Right lobe of liver (tissue), 6 donors: ENCODE results near the gene INO80B. TPM values are rescaled to one million over a fixed set of nuclear protein-coding genes. Genes with fewer than 3 reads are reported as not detected.

ENCODE experiments used
- ATAC-seq, 4 donors: fragments of 200-7000 bp; cut with Tn5 transposase; one replicate each; pipeline ENCODE4 v1.9.1; 2020; ENCODE audit warnings: mild to moderate bottlenecking in 4 of 4, moderate library complexity in 4 of 4
- DNase-seq, 3 donors: peaks; one replicate each; pipeline ENCODE4 v3.0.0-alpha.2; 2020
- H3K27ac ChIP-seq, 3 donors: fragments of 200-600 bp; one replicate each; pipeline ENCODE4 v1.8.0; 2022
- H3K27me3 ChIP-seq, 2 donors: fragments of 200-600 bp; one replicate each; pipeline ENCODE4 v1.8.0; 2022
- H3K36me3 ChIP-seq, 4 donors: fragments of 200-600 bp; sonication (generic) in 1 of 4; one replicate each; pipeline versions ENCODE4 v1.5.1 to v1.8.0; 2017 to 2022; ENCODE audit warnings: control low read depth in 1 of 4
- H3K4me1 ChIP-seq, 4 donors: fragments of 200-600 bp; sonication (generic) in 1 of 4; one replicate each; pipeline versions ENCODE4 v1.5.1 to v1.8.0; 2017 to 2022; ENCODE audit warnings: control low read depth in 1 of 4
- H3K4me3 ChIP-seq, 3 donors: fragments of 200-600 bp; one replicate each; pipeline ENCODE4 v1.8.0; 2022
- H3K9me3 ChIP-seq, 4 donors: fragments of 200-600 bp; sonication (generic) in 1 of 4; one replicate each; pipeline versions ENCODE4 v1.5.1 to v1.8.0; 2017 to 2022; ENCODE audit warnings: control low read depth in 1 of 4
- POLR2A ChIP-seq: fragments of 450-650 bp; IDR thresholded peaks from one replicate; pipeline ENCODE4 v1.6.1; 2017; ENCODE audit warnings: antibody characterized with exemption, mild to moderate bottlenecking
- WGBS: methylation state at CpG from one replicate; pipeline ENCODE4 v1.1.6; 2018; ENCODE audit warnings: low coverage, low lambda C conversion rate; ENCODE audit not compliant: insufficient coverage; ENCODE audit errors: missing lambda C conversion rate; 5-methylcytosine and 5-hydroxymethylcytosine counted together
- intact Hi-C, 2 donors: fragments of 100-400 bp; cut with DNase I; formaldehyde crosslinking; loops; one replicate each; pipeline versions ENCODE4 v1.11.2 to v1.14.1; 2022
- total RNA-seq, 6 experiments: library from RNA; depleted of rRNA in 2 of 6; stranded (reverse); fragments of >200 nt in 2 of 6; fragmentation: NEBNext Ultra II Directional in 3 of 6; extraction: Animal tissue kit (Norgen Biotek cat#: 25700) in 3 of 6; gene quantifications; one replicate each; pipeline versions ENCODE4 v1.1.0 to v1.2.4, GENCODE V29; 2016 to 2023
- TF ChIP-seq, protein P1 (sequence below), 4 donors: fragments of 200-600 bp in 3 of 4; fragments of 450-650 bp in 1 of 4; IDR thresholded peaks; one replicate each; pipeline versions ENCODE4 v1.5.1 to v1.8.0; 2016 to 2022; ENCODE audit warnings: antibody characterized with exemption in 4 of 4, mild to moderate bottlenecking in 2 of 4
- donor health status: DM: no; HTN: yes; CAD: no.
- donor health status: DM: no; HTN: no; CAD: no.
- donor health status: DM: no; HTN: no; CAD: no.
- donor health status: DM: no; HTN: yes; CAD: no.
- donor health status: DM: no; HTN: yes; CAD: no.

The INO80B gene
- total RNA-seq, 6 experiments from 2014 or later = 3.4 to 20.3 (median 18.8) TPM

- H3K27me3 ChIP-seq = no peaks in the 10 kb centered on the region
Measured at GRCh38 chr2:74504591-74504990, 49.7 kb downstream of the INO80B start.

GRCh38 chr2:74505448-74506246 lies 50.8 kb downstream of the INO80B start:
- intact Hi-C loops = no loop called here
- Histone ChIP-seq H3K27me3 (no peaks in the 10 kb centered on the region), H3K9me3 (no peaks in the 10 kb centered on the region), H3K4me1 (peaks cover 0 to 42% (median 12%) of the 10 kb centered on the region in 4 donors), H3K27ac (no peak overlapping the region), H3K36me3 (no peaks in the 10 kb centered on the region), H3K4me3 (peak overlapping the region in 2 of 3 donors; percentile 78 to 95)
- DNase-seq (no peak), ATAC-seq (no peak)
- WGBS = 70% methylated on average over 8 of the region's 14 CpGs
- TF ChIP-seq, protein P1, sequence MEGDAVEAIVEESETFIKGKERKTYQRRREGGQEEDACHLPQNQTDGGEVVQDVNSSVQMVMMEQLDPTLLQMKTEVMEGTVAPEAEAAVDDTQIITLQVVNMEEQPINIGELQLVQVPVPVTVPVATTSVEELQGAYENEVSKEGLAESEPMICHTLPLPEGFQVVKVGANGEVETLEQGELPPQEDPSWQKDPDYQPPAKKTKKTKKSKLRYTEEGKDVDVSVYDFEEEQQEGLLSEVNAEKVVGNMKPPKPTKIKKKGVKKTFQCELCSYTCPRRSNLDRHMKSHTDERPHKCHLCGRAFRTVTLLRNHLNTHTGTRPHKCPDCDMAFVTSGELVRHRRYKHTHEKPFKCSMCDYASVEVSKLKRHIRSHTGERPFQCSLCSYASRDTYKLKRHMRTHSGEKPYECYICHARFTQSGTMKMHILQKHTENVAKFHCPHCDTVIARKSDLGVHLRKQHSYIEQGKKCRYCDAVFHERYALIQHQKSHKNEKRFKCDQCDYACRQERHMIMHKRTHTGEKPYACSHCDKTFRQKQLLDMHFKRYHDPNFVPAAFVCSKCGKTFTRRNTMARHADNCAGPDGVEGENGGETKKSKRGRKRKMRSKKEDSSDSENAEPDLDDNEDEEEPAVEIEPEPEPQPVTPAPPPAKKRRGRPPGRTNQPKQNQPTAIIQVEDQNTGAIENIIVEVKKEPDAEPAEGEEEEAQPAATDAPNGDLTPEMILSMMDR (IDR thresholded peaks at IDR 0.05) = no peak
- no peak for TF ChIP-seq POLR2A

More at GRCh38 chr2:74504591-74504990, 49.7 kb downstream of the INO80B start:
- ATAC-seq (no peak), DNase-seq (no peak)
- peak overlapping the region in 1 of 3 donors; percentile 93 for H3K27ac ChIP-seq
- peaks cover 0 to 49% (median 15%) of the 10 kb centered on the region in 4 donors for H3K4me1 ChIP-seq
- no peaks in the 10 kb centered on the region for H3K36me3 ChIP-seq
- H3K4me3 ChIP-seq = peak overlapping the region in 2 of 3 donors; percentile 82 to 84
- WGBS = 79% methylated on average over 3 of the region's 3 CpGs
- intact Hi-C loops = no loop called here
- H3K9me3 ChIP-seq = no peaks in the 10 kb centered on the region
- TF ChIP-seq, protein P1 (IDR thresholded peaks at IDR 0.05) = no peak
- TF ChIP-seq POLR2A = no peak

GRCh38 chr2:74507145-74507925 lies 52.4 kb downstream of the INO80B start, which contains the start of gene PCGF1:
PCGF1 (minus strand) TSS chr2:74507695; CDS start chr2:74507668, 27 bp downstream.
- ATAC-seq (peak; percentile 87 to 93 (median 88)), DNase-seq (peak; percentile 99 to 100 (median 99))
- Histone ChIP-seq H3K4me1 (peaks cover 0 to 31% (median 12%) of the 10 kb centered on the region in 4 donors), H3K27ac (peak within 1 kb of the TSS; percentile 92 to 96 (median 94)), H3K9me3 (no peaks in the 10 kb centered on the region), H3K36me3 (no peaks in the 10 kb centered on the region), H3K27me3 (no peaks in the 10 kb centered on the region), H3K4me3 (peak within 1 kb of the TSS; percentile 76 to 95 (median 78))
- intact Hi-C loops = no loop called here
- 0% methylated on average over 27 of the region's 56 CpGs for WGBS
- peak; percentile 45 for TF ChIP-seq POLR2A
- TF ChIP-seq, protein P1 (IDR thresholded peaks at IDR 0.05) = peak in 1 of 4 donors; percentile 19

Other genes with a start within 250 kb of the INO80B start
- gene SLC4A5, start 111.7 kb upstream of the INO80B start, total RNA-seq = 1 to 10 TPM in 2 of 6 experiments, under 1 TPM in 4; 0.12 to 1.2 (median 0.68) TPM
- 10 to 100 TPM; 33.7 to 47.9 (median 37.3) TPM for gene DCTN1, start 74.8 kb upstream of the INO80B start, total RNA-seq
- gene C2orf81, start 33.5 kb upstream of the INO80B start, total RNA-seq = under 1 TPM in 5 of 6 experiments, not detected in 1; 0.18 to 0.56 (median 0.31) TPM
- gene WDR54, start 33.4 kb upstream of the INO80B start, total RNA-seq = 1 to 10 TPM; 1.6 to 5.3 (median 2.2) TPM
- 100 to 1,000 TPM in 2 of 6 experiments, 10 to 100 TPM in 4; 61.5 to 103 (median 83.0) TPM for gene RTKN, start 13.2 kb upstream of the INO80B start, total RNA-seq
- 10 to 100 TPM; 29.6 to 37.6 (median 32.2) TPM for gene WBP1, start 3.4 kb downstream of the INO80B start, total RNA-seq
- 10 to 100 TPM; 41.0 to 45.2 (median 43.6) TPM for gene MOGS, start 10.3 kb downstream of the INO80B start, total RNA-seq
- gene MRPL53, start 17.6 kb downstream of the INO80B start, total RNA-seq = 10 to 100 TPM; 10.7 to 51.9 (median 42.6) TPM
- 10 to 100 TPM in 3 of 6 experiments, 1 to 10 TPM in 3; 5.9 to 15.4 (median 11.2) TPM for gene CCDC142, start 27.9 kb downstream of the INO80B start, total RNA-seq
- gene TTC31, start 28.0 kb downstream of the INO80B start, total RNA-seq = 10 to 100 TPM; 14.5 to 31.5 (median 26.7) TPM
- 1 to 10 TPM; 1.4 to 8.4 (median 5.8) TPM for gene LBX2, start 44.5 kb downstream of the INO80B start, total RNA-seq
- 10 to 100 TPM in 5 of 6 experiments, 1 to 10 TPM in 1; 9.6 to 17.5 (median 13.3) TPM for gene PCGF1, start 52.6 kb downstream of the INO80B start, total RNA-seq
- gene TLX2, start 59.4 kb downstream of the INO80B start, total RNA-seq = not detected
- gene DQX1, start 71.1 kb downstream of the INO80B start, total RNA-seq = not detected
- 100 to 1,000 TPM in 1 of 6 experiments, 10 to 100 TPM in 5; 64.6 to 109 (median 80.4) TPM for gene AUP1, start 74.6 kb downstream of the INO80B start, total RNA-seq
- 10 to 100 TPM; 12.3 to 20.3 (median 15.2) TPM for gene HTRA2, start 74.8 kb downstream of the INO80B start, total RNA-seq
- gene LOXL3, start 98.9 kb downstream of the INO80B start, total RNA-seq = 1 to 10 TPM in 5 of 6 experiments, under 1 TPM in 1; 0.92 to 3.3 (median 1.8) TPM
- 1 to 10 TPM; 1.9 to 3.7 (median 3.2) TPM for gene DOK1, start 99.6 kb downstream of the INO80B start, total RNA-seq
- not detected for gene M1AP, start 193.2 kb downstream of the INO80B start, total RNA-seq
- gene SEMA4F, start 199.2 kb downstream of the INO80B start, total RNA-seq = 1 to 10 TPM; 1.1 to 2.3 (median 1.6) TPM